ENCODE data around the gene FBXO30.

DNA sequence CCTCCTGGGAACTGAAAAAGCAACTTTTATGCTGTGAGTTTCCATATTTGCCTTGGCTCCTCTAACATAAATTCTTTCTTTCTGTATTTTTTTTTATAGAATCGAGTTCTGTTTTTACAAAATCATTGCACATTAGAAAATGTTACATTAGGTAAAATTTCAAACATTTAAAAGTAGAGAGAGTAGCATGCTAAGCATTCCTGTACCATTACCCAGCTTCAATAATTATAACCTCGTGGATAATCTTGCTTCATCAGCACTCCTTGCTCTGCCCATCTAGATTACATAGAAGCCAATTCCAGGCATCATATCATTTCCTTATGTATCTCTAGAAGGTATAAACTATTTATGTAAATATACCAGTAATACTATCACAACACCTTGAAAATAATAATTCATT is 15.4 kb upstream of the FBXO30 start:
- TF ChIP-seq POLR2A (IDR thresholded peaks at IDR 0.05) (no peak), POLR2AphosphoS5 (IDR thresholded peaks at IDR 0.05) (no peak)
- TF ChIP-seq, protein P1, sequence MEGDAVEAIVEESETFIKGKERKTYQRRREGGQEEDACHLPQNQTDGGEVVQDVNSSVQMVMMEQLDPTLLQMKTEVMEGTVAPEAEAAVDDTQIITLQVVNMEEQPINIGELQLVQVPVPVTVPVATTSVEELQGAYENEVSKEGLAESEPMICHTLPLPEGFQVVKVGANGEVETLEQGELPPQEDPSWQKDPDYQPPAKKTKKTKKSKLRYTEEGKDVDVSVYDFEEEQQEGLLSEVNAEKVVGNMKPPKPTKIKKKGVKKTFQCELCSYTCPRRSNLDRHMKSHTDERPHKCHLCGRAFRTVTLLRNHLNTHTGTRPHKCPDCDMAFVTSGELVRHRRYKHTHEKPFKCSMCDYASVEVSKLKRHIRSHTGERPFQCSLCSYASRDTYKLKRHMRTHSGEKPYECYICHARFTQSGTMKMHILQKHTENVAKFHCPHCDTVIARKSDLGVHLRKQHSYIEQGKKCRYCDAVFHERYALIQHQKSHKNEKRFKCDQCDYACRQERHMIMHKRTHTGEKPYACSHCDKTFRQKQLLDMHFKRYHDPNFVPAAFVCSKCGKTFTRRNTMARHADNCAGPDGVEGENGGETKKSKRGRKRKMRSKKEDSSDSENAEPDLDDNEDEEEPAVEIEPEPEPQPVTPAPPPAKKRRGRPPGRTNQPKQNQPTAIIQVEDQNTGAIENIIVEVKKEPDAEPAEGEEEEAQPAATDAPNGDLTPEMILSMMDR (IDR thresholded peaks at IDR 0.05 in 8 of 11, conservative IDR thresholded peaks at IDR 0.05 in 3 of 11): no peak

Data from spleen (tissue), 7 donors.